K562 (cell line): ENCODE measurements around the gene GLT6D1. TPM values are rescaled to one million over a fixed set of nuclear protein-coding genes. Genes with fewer than 3 reads are reported as not detected.

Source experiments
- ATAC-seq: fragments of 200-7000 bp; cut with Tn5 transposase; 3 replicates; pipeline ENCODE4 v1.9.1; 2020; ENCODE audit warnings: moderate library complexity
- BruUV-seq: library from RNA; stranded (reverse); fragments of 400-500 nt; replicated peaks from 2 replicates; lab custom pipeline; 2021; lab: Mats Ljungman, UMichigan
- CTCF ChIA-PET: fragments of 300-600 bp; formaldehyde crosslinking; extraction: SDS; loops from one replicate; lab custom pipeline; 2021; ENCODE audit warnings: low intra/inter-chr PET ratio; lab: Yijun Ruan, JAX
- POLR2A ChIA-PET: fragments of 300-600, 350-650 bp; sonication (Branson Sonifier 250); formaldehyde crosslinking; extraction: SDS; loops from one replicate; lab custom pipeline; 2021; ENCODE audit warnings: antibody characterized with exemption, inconsistent platforms; lab: Yijun Ruan, JAX
- DNase-seq, 4 experiments: peaks; one replicate each; pipeline versions ENCODE4 v3.0.0 to v3.0.0-alpha.2; 2011 to 2018; ENCODE audit warnings: low spot score in 3 of 4, mixed read lengths in 3 of 4; ENCODE audit errors: extremely low read depth in 1 of 4
- FAIRE-seq: peaks from 2 replicates; lab custom pipeline; 2011; peaks lifted over from hg19 to GRCh38; lab: Jason Lieb, UNC
- H2AFZ ChIP-seq: 2 replicates; pipeline ENCODE4 v1.6.0; 2011; ENCODE audit warnings: low read depth, low read length, control low read depth, inconsistent platforms
- H3K27ac ChIP-seq: fragments of 200-600 bp; 3 replicates; pipeline ENCODE4 v1.8.0; 2011; ENCODE audit warnings: low read depth, mild to moderate bottlenecking, control low read depth, inconsistent platforms, low read length, moderate library complexity, mixed read lengths; ENCODE audit errors: extremely low read depth
- H3K27me3 ChIP-seq, 2 experiments: fragments of 300-600 bp in 1 of 2; 2 replicates in 1 of 2; 3 replicates in 1 of 2; pipeline versions ENCODE4 v1.6.0 to v1.8.0; 2011; ENCODE audit warnings: inconsistent platforms in 2 of 2, low read length in 2 of 2, mild to moderate bottlenecking in 1 of 2, mixed read lengths in 1 of 2, moderate library complexity in 1 of 2; ENCODE audit not compliant: control insufficient read depth in 2 of 2, insufficient read depth in 2 of 2
- H3K36me3 ChIP-seq: fragments of 300-600 bp; 3 replicates; pipeline ENCODE4 v1.8.0; 2011; ENCODE audit warnings: mild to moderate bottlenecking, low read length, inconsistent platforms; ENCODE audit not compliant: control insufficient read depth, insufficient read depth
- H3K4me1 ChIP-seq, 2 experiments: fragments of 200-600 bp in 1 of 2; replicated peaks in 1 of 2; 2 replicates in 1 of 2; 3 replicates in 1 of 2; pipeline versions ENCODE4 v1.5.1 to v1.8.0; 2011; ENCODE audit warnings: inconsistent platforms in 2 of 2, low read length in 2 of 2, mild to moderate bottlenecking in 1 of 2, mixed read lengths in 1 of 2, moderate library complexity in 1 of 2; ENCODE audit not compliant: control insufficient read depth in 2 of 2, insufficient read depth in 2 of 2
- H3K4me2 ChIP-seq: 2 replicates; pipeline ENCODE4 v1.6.1; 2011; ENCODE audit warnings: low read length, control low read depth, inconsistent platforms, mixed read lengths; ENCODE audit not compliant: insufficient read depth
- H3K4me3 ChIP-seq: fragments of 200-600 bp; sonication (generic), shearing (Covaris generic); 2 replicates; pipeline ENCODE4 v1.5.1; 2016; ENCODE audit warnings: control low read depth, inconsistent platforms
- H3K79me2 ChIP-seq: fragments of 200-600 bp; 3 replicates; pipeline ENCODE4 v1.8.0; 2011; ENCODE audit warnings: low read length, inconsistent platforms; ENCODE audit not compliant: control insufficient read depth, insufficient read depth
- H3K9ac ChIP-seq, 2 experiments: 2 replicates each; pipeline versions ENCODE4 v1.6.0 to v1.6.1; 2011; ENCODE audit warnings: low read depth in 2 of 2, low read length in 2 of 2, control low read depth in 1 of 2, inconsistent platforms in 1 of 2, mild to moderate bottlenecking in 1 of 2, mixed read lengths in 1 of 2; ENCODE audit not compliant: insufficient read depth in 1 of 2
- H3K9me1 ChIP-seq: one replicate; pipeline ENCODE4 v1.6.0; 2011; ENCODE audit warnings: inconsistent platforms, mild to moderate bottlenecking, low read length, moderate library complexity; ENCODE audit not compliant: control insufficient read depth, insufficient read depth
- H3K9me3 ChIP-seq: replicated peaks from 2 replicates; pipeline ENCODE4 v1.5.1; 2011; ENCODE audit warnings: low read depth, low read length, inconsistent platforms; ENCODE audit not compliant: control insufficient read depth, insufficient read depth
- H4K20me1 ChIP-seq: replicated peaks from 2 replicates; pipeline ENCODE4 v1.6.1; 2011; ENCODE audit warnings: low read length, inconsistent platforms, mixed read lengths; ENCODE audit not compliant: control insufficient read depth, insufficient read depth
- TFAM ChIP-seq: fragments of 250-450 bp; sonication (Bioruptor Pico); conservative IDR thresholded peaks from 2 replicates; pipeline ENCODE4 v1.5.0; 2021; ENCODE audit warnings: mild to moderate bottlenecking, moderate library complexity
- YY1 ChIP-seq, 3 experiments: IDR thresholded peaks; 2 replicates each; pipeline ENCODE4 v1.6.1; 2011; ENCODE audit warnings: low read length in 2 of 3, mild to moderate bottlenecking in 2 of 3, moderate library complexity in 2 of 3, borderline replicate concordance in 1 of 3, control low read depth in 1 of 3, low read depth in 1 of 3; ENCODE audit not compliant: insufficient read depth in 3 of 3, insufficient replicate concordance in 2 of 3, control insufficient read depth in 1 of 3, insufficient read length in 1 of 3; ENCODE audit errors: extremely low read depth in 1 of 3
- WGBS: fragments of 100-300 bp; shearing (Covaris generic); methylation state at CpG from one replicate; pipeline ENCODE4 v1.1.6; 2016; ENCODE audit warnings: low coverage, mixed read lengths; ENCODE audit not compliant: insufficient coverage; ENCODE audit errors: missing lambda C conversion rate; 5-methylcytosine and 5-hydroxymethylcytosine counted together
- in situ Hi-C: fragments of 300-500 bp; cut with MboI; formaldehyde crosslinking; loops from 4 replicates; pipeline ENCODE4 v1.15.0; 2018; ENCODE audit warnings: inconsistent platforms, mixed read lengths
- intact Hi-C: fragments of 100-400 bp; cut with micrococcal nuclease; formaldehyde crosslinking; loops from 2 replicates; pipeline ENCODE4 v1.14.2; 2022
- polyA plus RNA-seq, 8 experiments: library from polyadenylated mRNA; depleted of rRNA in 4 of 8; stranded (reverse) in 5 of 8; unstranded in 3 of 8; fragments of >200 nt; fragmentation: Nextera tagmentation in 2 of 8; fragmentation: Illumina TruSeq in 1 of 8; extraction: Ambion mirVana in 2 of 8; extraction: Trizol in 1 of 8; gene quantifications; 2 replicates each; pipeline versions ENCODE4 v1.2.1 to v1.2.3, GENCODE V29; 2011 to 2014; ENCODE audit warnings: inconsistent platforms in 1 of 8, missing spikeins in 1 of 8
- total RNA-seq, 7 experiments: library from RNA; depleted of rRNA in 6 of 7; stranded (reverse); fragments of >200 nt in 6 of 7; fragmentation: Illumina TruSeq in 2 of 7; extraction: Trizol in 2 of 7; gene quantifications; 2 replicates each; pipeline versions ENCODE4 v1.2.1 to v1.2.3, GENCODE V29; 2011 to 2021; ENCODE audit warnings: low replicate concordance in 1 of 7

Gene GLT6D1
- total and polyA plus RNA-seq, 9 of the 15 experiments (the other 6 are each of a cell fraction or from before 2014, with no cell fraction given): not detected

- no peak for TF ChIP-seq YY1 (IDR thresholded peaks at IDR 0.05; ENCODE audit: borderline replicate concordance in 1 of 3, control insufficient read depth in 1 of 3, extremely low read depth in 1 of 3, insufficient read depth in 3 of 3, insufficient read length in 1 of 3, insufficient replicate concordance in 2 of 3, low read depth in 1 of 3, low read length in 2 of 3)
- TF ChIP-seq, all 486 proteins: peak for 0
Observed at GRCh38 chr9:135612437-135612836, 26.9 kb downstream of the GLT6D1 start (continued).

GRCh38 chr9:135611875-135612209 lies 27.5 kb downstream of the GLT6D1 start:
- Histone ChIP-seq H3K4me2 (no peak overlapping the region), H3K9me1 (no peaks in the 10 kb centered on the region), H4K20me1 (peaks cover 5% of the 10 kb centered on the region), H3K36me3 (no peaks in the 10 kb centered on the region), H3K9ac (no peak overlapping the region), H3K4me3 (no peak overlapping the region), H3K27ac (no peak overlapping the region), H3K9me3 (no peaks in the 10 kb centered on the region), H3K4me1 (peaks cover 0 to 26% of the 10 kb centered on the region in 2 experiments; a peak in 2 of 5 replicates), H3K27me3 (peaks cover 13 to 57% of the 10 kb centered on the region in 2 experiments; a peak in 3 of 5 replicates), H2AFZ (no peak overlapping the region), H3K79me2 (no peaks in the 10 kb centered on the region)
- CTCF ChIA-PET: no interaction called here
- FAIRE-seq: no peak
- no peak for DNase-seq
- no TSS peak for BruUV-seq
- TF ChIP-seq TFAM (CRISPR knock-in tag): no peak
- POLR2A ChIA-PET: no interaction called here
- no peak for ATAC-seq
- in situ Hi-C loops: no loop called here
- intact Hi-C loops: no loop called here
- 2% methylated on average over 4 of the region's 4 CpGs for WGBS
